ENCODE measurements around the gene ZFC3H1.
"Not testable (repeated sequence)": the region's sequence is repeated elsewhere in the genome, so short reads cannot be mapped to it uniquely, and the experiment has no call there.

ZFC3H1 gene

DNA sequence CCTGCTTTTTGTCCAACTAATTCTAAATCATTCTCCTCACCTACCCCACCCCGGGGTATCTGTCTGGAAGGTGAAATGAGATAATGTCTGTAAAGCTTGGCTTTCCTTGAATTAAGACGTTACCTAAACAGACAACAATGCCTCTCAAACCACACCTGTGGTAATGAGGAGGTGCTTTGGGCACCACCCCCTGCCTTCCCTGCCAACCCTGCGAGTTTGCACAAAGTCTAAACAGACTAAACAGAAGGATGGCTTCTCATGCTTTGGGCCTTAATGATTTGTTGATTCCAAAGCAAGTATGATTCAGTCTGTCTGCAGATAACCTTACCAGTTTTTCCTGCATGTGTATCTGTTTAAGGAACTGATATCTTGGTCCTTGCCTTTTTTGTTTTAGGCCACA, 82.4 kb downstream of the ZFC3H1 start:
- H3K4me3 ChIP-seq (ENCODE audit: low read length) = no peak overlapping the region
- no peak for DNase-seq (ENCODE audit: low read depth)
- TF ChIP-seq, protein P1, sequence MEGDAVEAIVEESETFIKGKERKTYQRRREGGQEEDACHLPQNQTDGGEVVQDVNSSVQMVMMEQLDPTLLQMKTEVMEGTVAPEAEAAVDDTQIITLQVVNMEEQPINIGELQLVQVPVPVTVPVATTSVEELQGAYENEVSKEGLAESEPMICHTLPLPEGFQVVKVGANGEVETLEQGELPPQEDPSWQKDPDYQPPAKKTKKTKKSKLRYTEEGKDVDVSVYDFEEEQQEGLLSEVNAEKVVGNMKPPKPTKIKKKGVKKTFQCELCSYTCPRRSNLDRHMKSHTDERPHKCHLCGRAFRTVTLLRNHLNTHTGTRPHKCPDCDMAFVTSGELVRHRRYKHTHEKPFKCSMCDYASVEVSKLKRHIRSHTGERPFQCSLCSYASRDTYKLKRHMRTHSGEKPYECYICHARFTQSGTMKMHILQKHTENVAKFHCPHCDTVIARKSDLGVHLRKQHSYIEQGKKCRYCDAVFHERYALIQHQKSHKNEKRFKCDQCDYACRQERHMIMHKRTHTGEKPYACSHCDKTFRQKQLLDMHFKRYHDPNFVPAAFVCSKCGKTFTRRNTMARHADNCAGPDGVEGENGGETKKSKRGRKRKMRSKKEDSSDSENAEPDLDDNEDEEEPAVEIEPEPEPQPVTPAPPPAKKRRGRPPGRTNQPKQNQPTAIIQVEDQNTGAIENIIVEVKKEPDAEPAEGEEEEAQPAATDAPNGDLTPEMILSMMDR (conservative IDR thresholded peaks at IDR 0.05; ENCODE audit: low read depth, low read length) = no peak

DNA sequence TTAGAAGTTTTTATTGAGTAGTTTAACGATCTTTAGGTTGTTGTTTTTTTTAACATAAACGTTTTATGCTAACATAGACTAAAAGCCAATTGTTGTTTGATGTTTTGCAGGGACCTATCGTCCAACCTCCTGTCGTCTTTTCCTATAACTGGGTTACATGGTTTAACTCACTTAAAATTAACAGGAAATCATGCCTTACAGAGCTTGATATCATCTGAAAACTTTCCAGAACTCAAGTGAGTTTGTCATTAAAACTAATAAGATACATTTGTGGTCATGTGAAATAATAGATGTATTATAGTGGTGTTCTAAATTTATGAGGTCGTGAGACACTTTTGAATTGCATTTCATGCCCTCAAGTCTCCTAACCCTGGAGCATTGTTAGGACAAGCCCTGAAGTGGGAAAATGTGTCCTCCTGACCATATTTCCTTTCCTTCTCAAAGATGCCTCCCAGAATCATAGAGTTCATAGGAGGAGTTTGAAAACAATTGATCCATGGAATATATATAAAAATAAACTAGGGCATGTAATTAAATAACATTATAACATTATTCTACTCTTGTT, 84.9 kb downstream of the ZFC3H1 start:
- H3K4me3 ChIP-seq (ENCODE audit: low read length) = no peak overlapping the region
- no peak for DNase-seq (ENCODE audit: low read depth)
- TF ChIP-seq, protein P1 (conservative IDR thresholded peaks at IDR 0.05; ENCODE audit: low read depth, low read length) = no peak

DNA sequence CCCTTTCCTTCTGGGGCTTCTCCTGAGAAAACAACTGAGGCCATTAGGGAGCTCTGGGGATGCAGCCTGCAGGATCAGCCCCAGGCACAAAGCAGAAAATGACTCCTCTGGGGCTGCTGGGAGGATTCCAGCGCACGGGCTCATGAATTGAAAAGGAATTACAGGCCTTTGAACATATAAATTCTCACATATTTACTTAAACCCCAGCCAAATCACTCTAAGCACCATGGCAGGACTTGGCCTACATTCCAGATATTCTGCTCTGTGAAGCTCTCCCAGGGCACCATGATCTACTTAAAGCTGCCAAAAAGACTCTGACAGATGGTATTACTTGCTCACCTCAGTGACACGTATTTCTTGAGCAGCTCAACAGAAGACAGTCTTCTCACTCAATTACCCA, 87.2 kb downstream of the ZFC3H1 start:
- no peak overlapping the region for H3K4me3 ChIP-seq (ENCODE audit: low read length)
- TF ChIP-seq, protein P1 (conservative IDR thresholded peaks at IDR 0.05; ENCODE audit: low read depth, low read length) = no peak
- no peak for DNase-seq (ENCODE audit: low read depth)

DNA sequence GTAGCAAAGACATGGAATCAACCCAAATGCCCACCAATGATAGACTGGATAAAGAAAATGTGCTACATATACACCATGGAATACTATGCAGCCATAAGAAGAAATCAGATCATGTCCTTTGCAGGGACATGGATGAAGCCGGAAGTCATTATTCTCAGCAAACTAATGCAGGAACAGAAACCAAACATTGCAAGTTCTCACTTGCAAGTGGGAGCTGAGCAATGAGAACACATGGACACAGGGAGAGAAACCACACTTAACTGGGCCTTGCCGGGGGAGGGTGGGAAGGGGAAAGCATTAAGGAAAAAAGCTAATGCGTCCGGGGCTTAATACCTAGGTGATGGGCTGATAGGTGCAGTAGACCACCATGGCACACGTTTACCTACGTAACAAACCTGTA, 93.8 kb downstream of the ZFC3H1 start:
- H3K4me3 ChIP-seq (ENCODE audit: low read length); DNase-seq (ENCODE audit: low read depth): not testable (repeated sequence)

DNA sequence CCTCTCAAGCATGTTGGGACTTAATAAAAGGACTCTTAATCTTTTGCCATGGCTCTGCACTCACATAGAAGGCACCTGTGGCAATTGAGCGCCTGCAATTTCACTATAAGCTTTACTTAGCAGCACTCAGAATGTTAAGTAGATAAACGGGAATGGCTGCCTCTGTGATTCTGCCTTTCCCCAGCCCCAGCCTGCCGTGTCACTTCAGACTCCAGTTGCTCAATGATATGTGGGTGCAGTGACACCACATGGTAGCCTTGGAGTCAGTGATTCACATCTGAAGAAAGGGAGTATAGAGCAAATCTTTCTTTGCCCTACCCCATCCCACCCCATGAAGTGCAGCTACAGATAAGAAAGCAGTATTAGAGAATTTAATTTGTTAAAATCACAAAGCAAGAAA, 96.1 kb downstream of the ZFC3H1 start:
- TF ChIP-seq, protein P1 (conservative IDR thresholded peaks at IDR 0.05; ENCODE audit: low read depth, low read length) = no peak
- no peak overlapping the region for H3K4me3 ChIP-seq (ENCODE audit: low read length)
- no peak for DNase-seq (ENCODE audit: low read depth)

DNA sequence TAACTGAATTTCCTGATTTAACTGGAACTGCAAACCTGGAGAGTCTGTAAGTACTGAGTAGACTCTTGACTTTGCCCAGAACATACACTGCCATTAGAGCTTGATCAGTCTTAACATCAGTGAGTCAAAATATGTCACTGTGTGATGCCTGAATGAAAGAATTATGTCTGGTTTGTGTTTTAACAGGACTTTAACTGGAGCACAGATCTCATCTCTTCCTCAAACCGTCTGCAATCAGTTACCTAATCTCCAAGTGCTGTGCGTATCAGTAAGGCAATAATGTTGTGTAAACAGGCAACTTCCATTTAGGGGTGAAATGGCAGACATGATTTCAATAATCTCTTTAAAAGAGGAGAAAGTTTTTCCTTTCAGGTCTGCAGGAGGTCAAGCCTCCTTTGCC, 97.0 kb downstream of the ZFC3H1 start:
- TF ChIP-seq, protein P1 (conservative IDR thresholded peaks at IDR 0.05; ENCODE audit: low read depth, low read length) = no peak
- no peak for DNase-seq (ENCODE audit: low read depth)

GRCh38 chr12:71565535-71565934, 98.1 kb downstream of the ZFC3H1 start:
- H3K4me3 ChIP-seq (ENCODE audit: low read length) = no peak overlapping the region
- no peak for DNase-seq (ENCODE audit: low read depth)
- TF ChIP-seq, protein P1 (conservative IDR thresholded peaks at IDR 0.05; ENCODE audit: low read depth, low read length) = no peak

More for the DNA sequence above, 97.0 kb downstream of the ZFC3H1 start:
- H3K4me3 ChIP-seq (ENCODE audit: low read length) = no peak overlapping the region
